WERI-Rb-1 (cell line): ENCODE results near the gene GUK1.

Experiments
- DNase-seq: peaks from one replicate; pipeline ENCODE4 v3.0.0-alpha.2; 2020
- H3K27ac ChIP-seq: fragments of 250-450 bp; sonication (Bioruptor Pico); 2 replicates; pipeline ENCODE4 v1.5.1; 2020; ENCODE audit warnings: mild to moderate bottlenecking, moderate library complexity
- H3K27me3 ChIP-seq: fragments of 250-450 bp; sonication (Bioruptor Pico); 2 replicates; pipeline ENCODE4 v1.5.1; 2021; ENCODE audit warnings: mild to moderate bottlenecking, low read depth, moderate library complexity; ENCODE audit not compliant: insufficient read depth, severe bottlenecking
- H3K36me3 ChIP-seq: fragments of 250-450 bp; sonication (Bioruptor Pico); 2 replicates; pipeline ENCODE4 v1.5.1; 2020; ENCODE audit warnings: mild to moderate bottlenecking, moderate library complexity
- H3K4me3 ChIP-seq: 2 replicates; pipeline ENCODE4 v1.5.1; 2011; ENCODE audit warnings: low read depth, mild to moderate bottlenecking, control low read depth, low read length
- H3K9me3 ChIP-seq: fragments of 250-450 bp; sonication (Bioruptor Pico); 2 replicates; pipeline ENCODE4 v1.5.1; 2021; ENCODE audit warnings: mild to moderate bottlenecking, moderate library complexity; ENCODE audit not compliant: severe bottlenecking
- TF ChIP-seq, protein P1 (sequence below): IDR thresholded peaks from 2 replicates; pipeline ENCODE4 v1.5.1; 2011; ENCODE audit warnings: low read depth, mild to moderate bottlenecking, control low read depth, inconsistent platforms, low read length

The GUK1 gene

DNA sequence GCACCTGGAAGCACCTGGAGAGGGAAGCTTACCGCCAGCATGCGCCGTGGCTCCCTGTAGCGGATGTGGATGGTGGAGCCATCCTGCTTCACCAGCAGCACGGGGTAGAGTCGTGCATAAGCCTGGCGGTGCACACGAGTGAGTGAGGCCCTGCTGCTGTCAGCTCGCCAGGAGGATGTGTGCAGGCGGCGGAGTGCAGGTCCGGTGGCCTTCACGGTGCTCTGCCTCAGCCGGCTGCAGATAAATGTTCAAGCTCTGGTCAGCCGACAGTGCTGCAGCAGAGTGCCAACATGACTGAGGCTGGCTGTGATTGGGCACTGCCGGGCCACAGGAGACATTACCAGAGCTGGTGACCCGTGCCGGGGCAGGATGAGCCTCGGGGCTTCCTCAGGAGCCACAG lies 32.4 kb upstream of the GUK1 start:
- Histone ChIP-seq H3K36me3 (no peaks in the 10 kb centered on the region), H3K4me3 (no peak overlapping the region), H3K27me3 (no peaks in the 10 kb centered on the region), H3K9me3 (no peaks in the 10 kb centered on the region), H3K27ac (no peak overlapping the region)
- no peak for DNase-seq
- TF ChIP-seq, protein P1, sequence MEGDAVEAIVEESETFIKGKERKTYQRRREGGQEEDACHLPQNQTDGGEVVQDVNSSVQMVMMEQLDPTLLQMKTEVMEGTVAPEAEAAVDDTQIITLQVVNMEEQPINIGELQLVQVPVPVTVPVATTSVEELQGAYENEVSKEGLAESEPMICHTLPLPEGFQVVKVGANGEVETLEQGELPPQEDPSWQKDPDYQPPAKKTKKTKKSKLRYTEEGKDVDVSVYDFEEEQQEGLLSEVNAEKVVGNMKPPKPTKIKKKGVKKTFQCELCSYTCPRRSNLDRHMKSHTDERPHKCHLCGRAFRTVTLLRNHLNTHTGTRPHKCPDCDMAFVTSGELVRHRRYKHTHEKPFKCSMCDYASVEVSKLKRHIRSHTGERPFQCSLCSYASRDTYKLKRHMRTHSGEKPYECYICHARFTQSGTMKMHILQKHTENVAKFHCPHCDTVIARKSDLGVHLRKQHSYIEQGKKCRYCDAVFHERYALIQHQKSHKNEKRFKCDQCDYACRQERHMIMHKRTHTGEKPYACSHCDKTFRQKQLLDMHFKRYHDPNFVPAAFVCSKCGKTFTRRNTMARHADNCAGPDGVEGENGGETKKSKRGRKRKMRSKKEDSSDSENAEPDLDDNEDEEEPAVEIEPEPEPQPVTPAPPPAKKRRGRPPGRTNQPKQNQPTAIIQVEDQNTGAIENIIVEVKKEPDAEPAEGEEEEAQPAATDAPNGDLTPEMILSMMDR = no peak

DNA sequence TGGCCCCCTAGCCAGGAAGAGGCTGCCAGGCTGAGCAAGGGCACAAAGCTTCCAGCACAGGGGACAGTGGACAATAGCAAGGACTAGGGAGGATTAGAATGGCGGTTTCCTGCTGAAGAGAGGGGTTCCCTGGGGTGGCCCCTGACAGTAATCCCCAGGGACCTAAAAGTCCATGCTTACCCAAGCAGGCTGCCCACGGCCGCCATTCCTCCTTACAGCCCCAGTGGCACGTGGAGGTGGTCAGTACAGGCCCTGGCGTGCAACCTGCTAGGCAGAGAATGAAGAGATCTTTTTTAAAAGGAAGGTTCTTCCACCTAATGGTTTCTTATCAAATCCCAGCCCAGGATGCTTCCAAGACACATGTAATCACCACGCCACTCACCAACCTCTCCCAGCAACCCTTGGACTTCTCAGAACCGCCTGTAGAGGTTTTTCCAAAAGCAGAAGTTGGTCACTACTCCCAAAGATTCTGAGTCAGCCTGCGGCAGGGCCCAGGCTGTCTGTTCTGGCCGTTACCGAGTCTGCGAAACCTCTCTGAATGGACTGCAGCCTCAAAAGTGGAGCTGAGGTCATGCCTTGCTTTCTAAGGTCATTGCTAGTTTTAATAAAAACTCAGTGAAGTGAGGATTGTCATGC lies 31.9 kb upstream of the GUK1 start:
- no peaks in the 10 kb centered on the region for H3K27me3 ChIP-seq
- peak overlapping the region; percentile 67 for H3K4me3 ChIP-seq
- H3K27ac ChIP-seq = no peak overlapping the region
- TF ChIP-seq, protein P1 = no peak
- no peaks in the 10 kb centered on the region for H3K9me3 ChIP-seq
- no peak for DNase-seq
- H3K36me3 ChIP-seq = no peaks in the 10 kb centered on the region

DNA sequence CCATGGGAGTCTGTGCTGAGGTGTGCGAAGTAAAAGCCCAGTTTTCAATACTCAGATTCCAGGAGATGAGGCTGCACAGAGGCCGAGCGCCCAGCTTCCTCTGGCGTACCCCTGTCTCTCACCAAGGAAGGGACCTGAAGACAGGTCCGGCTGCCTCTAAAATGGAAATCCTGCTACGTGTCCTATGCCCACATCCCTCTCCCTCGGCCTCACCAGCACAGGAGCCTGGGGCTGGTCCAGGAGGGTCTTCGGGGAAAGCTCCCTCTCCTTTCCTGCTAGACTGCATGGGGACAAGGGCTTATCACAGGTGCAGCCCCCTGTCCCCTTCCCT lies 31.4 kb upstream of the GUK1 start:
- TF ChIP-seq, protein P1 = no peak
- peak overlapping the region; percentile 67 for H3K4me3 ChIP-seq
- DNase-seq = no peak
- H3K36me3 ChIP-seq = no peaks in the 10 kb centered on the region
- H3K27me3 ChIP-seq = no peaks in the 10 kb centered on the region
- H3K9me3 ChIP-seq = no peaks in the 10 kb centered on the region
- peak overlapping the region; percentile 70 for H3K27ac ChIP-seq

DNA sequence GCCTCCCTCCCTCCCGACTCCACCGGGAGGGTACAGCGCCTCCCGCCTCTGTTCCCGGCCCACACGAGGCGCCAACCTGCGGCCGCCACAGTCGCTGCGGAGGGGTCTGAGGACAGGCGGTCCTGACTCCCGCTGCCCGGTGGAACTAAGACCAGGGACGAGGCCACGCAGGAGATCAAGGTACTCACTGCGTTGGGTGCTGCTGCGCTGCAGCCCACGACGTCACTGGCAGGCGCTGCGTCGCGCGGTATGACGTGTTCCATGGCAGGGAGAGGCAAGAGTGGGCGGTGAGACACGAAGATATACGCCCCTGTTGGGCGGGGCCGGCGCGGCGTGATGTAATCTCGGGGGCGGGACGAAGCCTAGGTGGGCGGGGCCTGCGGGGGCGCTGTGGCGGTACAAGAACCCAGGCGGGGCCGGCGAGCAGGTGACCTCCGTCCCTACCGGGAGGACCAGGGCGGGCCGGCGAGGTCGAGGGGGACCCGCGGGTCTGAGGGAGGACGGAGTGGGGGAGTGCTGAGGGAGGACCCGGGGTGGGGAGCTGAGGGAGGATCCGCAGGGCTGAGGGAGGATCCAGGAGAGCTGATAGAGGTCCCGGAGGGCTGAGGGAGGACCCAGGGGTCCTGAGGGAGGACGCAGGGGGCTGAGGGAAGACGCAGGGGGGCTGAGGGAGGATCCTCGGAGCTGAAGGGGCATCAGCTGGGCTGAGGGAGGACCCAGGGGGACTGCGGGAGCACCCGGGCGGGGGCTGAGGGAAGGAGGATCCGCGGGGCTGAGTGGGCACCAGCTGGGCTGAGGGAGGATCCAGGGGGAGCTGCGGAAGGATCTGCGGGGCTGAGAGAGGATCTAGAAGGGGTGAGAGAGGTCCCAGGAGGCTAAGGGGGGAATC lies 30.8 kb upstream of the GUK1 start, which contains the start of gene MRPL55:
Gene MRPL55 (minus strand): TSS at position 227 of the 889 bp plus-strand sequence. CDS start 1,039 bp downstream, outside the sequence.
- Histone ChIP-seq H3K4me3 (peak within 1 kb of the TSS; percentile 67), H3K36me3 (no peaks in the 10 kb centered on the region), H3K27ac (peak within 1 kb of the TSS; percentile 70), H3K27me3 (no peaks in the 10 kb centered on the region), H3K9me3 (no peaks in the 10 kb centered on the region)
- TF ChIP-seq, protein P1 = no peak
- DNase-seq = peak; percentile 90

DNA sequence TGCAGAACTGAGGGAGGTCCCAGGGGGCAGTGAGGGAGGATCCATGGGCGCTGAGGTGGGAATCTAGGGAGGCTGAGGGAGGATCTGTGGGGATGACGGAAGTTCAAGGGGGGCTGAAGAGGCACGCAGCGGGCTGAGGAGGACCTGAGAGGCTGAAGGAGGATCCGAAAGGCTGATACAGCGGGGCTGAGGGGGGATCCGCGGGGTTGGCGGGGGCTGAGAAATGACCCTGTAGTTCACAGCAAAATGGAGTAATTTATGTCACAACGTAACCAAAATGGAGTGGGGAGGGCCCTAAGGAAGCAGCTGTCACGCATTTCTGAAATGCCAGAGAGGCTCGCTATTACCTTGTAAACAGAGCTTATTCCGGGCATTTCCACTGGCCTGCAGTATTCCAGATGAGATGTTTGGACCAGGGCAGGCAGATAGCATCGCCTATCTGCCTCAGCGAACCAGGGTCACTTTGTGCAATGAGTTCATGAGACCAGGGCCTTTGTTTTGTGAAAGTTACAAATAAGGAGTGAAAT lies 30.1 kb upstream of the GUK1 start:
- H3K27ac ChIP-seq = no peak overlapping the region
- DNase-seq = no peak
- H3K27me3 ChIP-seq = no peaks in the 10 kb centered on the region
- TF ChIP-seq, protein P1 = no peak
- H3K9me3 ChIP-seq = no peaks in the 10 kb centered on the region
- peak overlapping the region; percentile 67 for H3K4me3 ChIP-seq
- H3K36me3 ChIP-seq = no peaks in the 10 kb centered on the region
